H9 (cell line): ENCODE measurements around the gene GABRD. TPM values are rescaled to one million over a fixed set of nuclear protein-coding genes. Genes with fewer than 3 reads are reported as not detected.

ENCODE experiments used
- DNase-seq: peaks from one replicate; pipeline ENCODE4 v3.0.0-alpha.2; 2017
- H2AFZ ChIP-seq: one replicate; pipeline ENCODE4 v1.6.1; 2013; ENCODE audit warnings: mild to moderate bottlenecking, low read length, control low read depth, moderate library complexity
- H2AK5ac ChIP-seq: 2 replicates; pipeline ENCODE4 v1.6.1; 2013; ENCODE audit warnings: low read length, control low read depth, mixed read lengths; ENCODE audit not compliant: insufficient read length
- H2BK120ac ChIP-seq: one replicate; pipeline ENCODE4 v1.6.1; 2013; ENCODE audit warnings: low read depth, mild to moderate bottlenecking, low read length, control low read depth, inconsistent platforms; ENCODE audit not compliant: poor library complexity, severe bottlenecking
- H2BK12ac ChIP-seq: 2 replicates; pipeline ENCODE4 v1.6.1; 2013; ENCODE audit warnings: low read length, control low read depth, mixed read lengths, low read depth; ENCODE audit not compliant: insufficient read length
- H2BK15ac ChIP-seq: 2 replicates; pipeline ENCODE4 v1.6.1; 2013; ENCODE audit warnings: low read depth, low read length, control low read depth
- H2BK20ac ChIP-seq: one replicate; pipeline ENCODE4 v1.6.1; 2013; ENCODE audit warnings: low read depth, mild to moderate bottlenecking, low read length, control low read depth, inconsistent platforms; ENCODE audit not compliant: poor library complexity, severe bottlenecking
- H2BK5ac ChIP-seq: 2 replicates; pipeline ENCODE4 v1.6.1; 2013; ENCODE audit warnings: low read length, control low read depth, mixed read lengths; ENCODE audit not compliant: insufficient read length
- H3K14ac ChIP-seq: 2 replicates; pipeline ENCODE4 v1.6.1; 2013; ENCODE audit warnings: low read length, control low read depth; ENCODE audit not compliant: insufficient read depth
- H3K18ac ChIP-seq: 2 replicates; pipeline ENCODE4 v1.6.1; 2013; ENCODE audit warnings: low read depth, mild to moderate bottlenecking, mixed read lengths, low read length, control low read depth; ENCODE audit not compliant: insufficient read length
- H3K23ac ChIP-seq: 2 replicates; pipeline ENCODE4 v1.6.1; 2013; ENCODE audit warnings: low read length, control low read depth, mixed read lengths, low read depth; ENCODE audit not compliant: insufficient read length
- H3K23me2 ChIP-seq: 2 replicates; pipeline ENCODE4 v1.6.1; 2013; ENCODE audit warnings: low read depth, mild to moderate bottlenecking, mixed read lengths, low read length, control low read depth; ENCODE audit not compliant: insufficient read length, poor library complexity, severe bottlenecking
- H3K27ac ChIP-seq: 2 replicates; pipeline ENCODE4 v1.5.1; 2013; ENCODE audit warnings: low read length, control low read depth, mixed read lengths, low read depth; ENCODE audit not compliant: insufficient read length
- H3K27me3 ChIP-seq: 2 replicates; pipeline ENCODE4 v1.6.1; 2013; ENCODE audit warnings: low read length, control low read depth, inconsistent platforms; ENCODE audit not compliant: insufficient read depth
- H3K4ac ChIP-seq: 2 replicates; pipeline ENCODE4 v1.6.1; 2013; ENCODE audit warnings: low read depth, mild to moderate bottlenecking, control low read depth, inconsistent platforms, low read length, moderate library complexity
- H3K4me1 ChIP-seq: 2 replicates; pipeline ENCODE4 v1.6.1; 2013; ENCODE audit warnings: low read length, control low read depth, inconsistent platforms; ENCODE audit not compliant: insufficient read depth
- H3K4me2 ChIP-seq: 2 replicates; pipeline ENCODE4 v1.6.1; 2013; ENCODE audit warnings: low read length, control low read depth, mixed read lengths; ENCODE audit not compliant: insufficient read length, insufficient read depth
- H3K56ac ChIP-seq: 2 replicates; pipeline ENCODE4 v1.6.1; 2013; ENCODE audit warnings: low read depth, mild to moderate bottlenecking, mixed read lengths, low read length, control low read depth; ENCODE audit not compliant: insufficient read length
- H3K79me1 ChIP-seq: 2 replicates; pipeline ENCODE4 v1.6.1; 2013; ENCODE audit warnings: low read depth, mild to moderate bottlenecking, moderate library complexity, low read length, control low read depth, inconsistent platforms; ENCODE audit not compliant: insufficient read depth, poor library complexity, severe bottlenecking
- H3K79me2 ChIP-seq: 2 replicates; pipeline ENCODE4 v1.6.1; 2013; ENCODE audit warnings: low read length, control low read depth, inconsistent platforms; ENCODE audit not compliant: insufficient read depth
- H3K9ac ChIP-seq: 2 replicates; pipeline ENCODE4 v1.6.1; 2013; ENCODE audit warnings: low read length, control low read depth, mixed read lengths; ENCODE audit not compliant: insufficient read length; ENCODE audit errors: extremely low read depth
- H3K9me3 ChIP-seq: one replicate; pipeline ENCODE4 v1.6.1; 2013; ENCODE audit warnings: low read depth, low read length, inconsistent platforms; ENCODE audit not compliant: control insufficient read depth
- H3T11ph ChIP-seq: one replicate; pipeline ENCODE4 v1.6.1; 2013; ENCODE audit warnings: mild to moderate bottlenecking, low read length, control low read depth, inconsistent platforms
- H4K20me1 ChIP-seq: one replicate; pipeline ENCODE4 v1.6.1; 2013; ENCODE audit not compliant: control insufficient read depth, insufficient read length, insufficient read depth
- H4K5ac ChIP-seq: 2 replicates; pipeline ENCODE4 v1.6.1; 2013; ENCODE audit warnings: low read depth, mild to moderate bottlenecking, mixed read lengths, low read length, control low read depth; ENCODE audit not compliant: insufficient read length
- H4K8ac ChIP-seq: replicated peaks from 2 replicates; pipeline ENCODE4 v1.6.1; 2013; ENCODE audit warnings: low read length, control low read depth, mixed read lengths, low read depth; ENCODE audit not compliant: insufficient read length
- H4K91ac ChIP-seq: 2 replicates; pipeline ENCODE4 v1.6.1; 2013; ENCODE audit warnings: low read depth, mild to moderate bottlenecking, moderate library complexity, mixed read lengths, low read length, control low read depth; ENCODE audit not compliant: insufficient read length
- H3K27ac Mint-ChIP-seq, 3 experiments: 2 replicates in 2 of 3; 3 replicates in 1 of 3; pipeline ENCODE4 v1.8.0; 2020 to 2021; ENCODE audit warnings: mixed read lengths in 3 of 3, mild to moderate bottlenecking in 1 of 3, moderate library complexity in 1 of 3
- H3K27me3 Mint-ChIP-seq: 2 replicates; pipeline ENCODE4 v1.8.0; 2021; ENCODE audit warnings: low read depth, mild to moderate bottlenecking, moderate library complexity, mixed read lengths
- H3K36me3 Mint-ChIP-seq, 3 experiments: 2 replicates in 2 of 3; 3 replicates in 1 of 3; pipeline ENCODE4 v1.8.0; 2020 to 2021; ENCODE audit warnings: low read depth in 3 of 3, mixed read lengths in 3 of 3; ENCODE audit not compliant: insufficient read depth in 1 of 3
- H3K4me1 Mint-ChIP-seq, 2 experiments: 2 replicates each; pipeline ENCODE4 v1.8.0; 2020; ENCODE audit warnings: mixed read lengths in 2 of 2
- H3K4me3 Mint-ChIP-seq, 2 experiments: 2 replicates in 1 of 2; 3 replicates in 1 of 2; pipeline ENCODE4 v1.8.0; 2020 to 2021; ENCODE audit warnings: mild to moderate bottlenecking in 2 of 2, mixed read lengths in 2 of 2, moderate library complexity in 1 of 2
- H3K9me3 Mint-ChIP-seq, 2 experiments: 2 replicates in 1 of 2; 3 replicates in 1 of 2; pipeline ENCODE4 v1.8.0; 2020; ENCODE audit warnings: mild to moderate bottlenecking in 2 of 2, mixed read lengths in 2 of 2, moderate library complexity in 1 of 2
- CTCF ChIP-seq: fragments of 200-600 bp; sonication (generic); conservative IDR thresholded peaks from 3 replicates; pipeline ENCODE4 v1.8.0; 2021; ENCODE audit warnings: antibody characterized with exemption, mild to moderate bottlenecking
- WGBS: extraction: QIAGEN DNeasy Blood & Tissue Kit; methylation state at CpG from one replicate; pipeline ENCODE4 v1.1.7; 2013; ENCODE audit warnings: missing lambda C conversion rate, low lambda C conversion rate, mixed read lengths; ENCODE audit not compliant: insufficient read length; ENCODE audit errors: extremely low coverage; 5-methylcytosine and 5-hydroxymethylcytosine counted together
- total RNA-seq: library from RNA; stranded (reverse); gene quantifications from 2 replicates; pipeline ENCODE4 v1.2.1, GENCODE V29; 2021

GABRD gene
- total RNA-seq, 1 experiment from 2014 or later, result 0.59 TPM

DNA sequence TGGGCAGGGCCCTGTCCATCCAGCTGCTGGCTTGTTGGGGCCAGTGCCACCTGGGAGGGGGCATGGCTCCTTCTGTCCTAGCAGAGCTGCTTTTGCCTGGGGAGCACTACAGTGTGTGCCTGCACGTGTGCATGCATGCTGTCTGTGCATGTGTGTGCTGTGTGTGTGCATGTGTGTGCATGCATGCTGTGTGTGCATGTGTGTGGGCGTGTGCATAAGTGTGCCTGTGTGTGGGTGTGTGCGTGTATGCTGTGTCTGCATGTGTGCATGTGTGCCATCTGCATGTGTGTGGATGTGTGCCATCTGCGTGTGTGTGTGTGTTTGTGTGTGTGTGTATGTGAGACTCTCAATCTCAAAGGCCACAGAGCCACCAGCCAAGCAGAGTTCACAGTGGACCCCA is 22.7 kb downstream of the GABRD start:
- no peaks in the 10 kb centered on the region for H3K79me2 ChIP-seq
- H4K8ac ChIP-seq, result no peak overlapping the region
- H3K4ac ChIP-seq, result no peak overlapping the region
- Mint-ChIP-seq H3K27me3 (peaks cover 12% of the 10 kb centered on the region), H3K4me3 (no peak overlapping the region; a peak in 1 of 5 replicates), H3K9me3 (peaks cover 0 to 3% of the 10 kb centered on the region in 2 experiments; a peak in 2 of 5 replicates), H3K36me3 (no peaks in the 10 kb centered on the region), H3K4me1 (peaks cover 2 to 15% of the 10 kb centered on the region in 2 experiments; a peak in 2 of 4 replicates), H3K27ac (no peak overlapping the region)
- no peak overlapping the region for H2BK5ac ChIP-seq
- no peaks in the 10 kb centered on the region for H3K79me1 ChIP-seq
- H3K56ac ChIP-seq, result no peak overlapping the region
- no peaks in the 10 kb centered on the region for H4K20me1 ChIP-seq
- H3K23me2 ChIP-seq, result no peaks in the 10 kb centered on the region
- no peak overlapping the region for H4K91ac ChIP-seq
- no peak overlapping the region for H3K9ac ChIP-seq
- H2BK15ac ChIP-seq, result no peak overlapping the region
- H3K27ac ChIP-seq, result no peak overlapping the region
- H4K5ac ChIP-seq, result no peak overlapping the region
- no peak for TF ChIP-seq CTCF
- H3K23ac ChIP-seq, result no peak overlapping the region
- H3K14ac ChIP-seq, result no peak overlapping the region
- no peak overlapping the region for H3K4me2 ChIP-seq
- no peak for DNase-seq
- H3K27me3 ChIP-seq, result no peaks in the 10 kb centered on the region
- WGBS, result no CpG with 5 or more reads among the region's 4 CpGs
- no peak overlapping the region for H2AFZ ChIP-seq
- H2BK120ac ChIP-seq, result no peak overlapping the region
- H2AK5ac ChIP-seq, result no peak overlapping the region
- H2BK20ac ChIP-seq, result no peak overlapping the region
- no peak overlapping the region for H2BK12ac ChIP-seq
- no peaks in the 10 kb centered on the region for H3K4me1 ChIP-seq
- H3K18ac ChIP-seq, result no peak overlapping the region
- H3K9me3 ChIP-seq, result no peaks in the 10 kb centered on the region
- no peak overlapping the region for H3T11ph ChIP-seq
